Tibial nerve (tissue), 4 donors: ENCODE measurements around the gene MAPT. TPM values are rescaled to one million over a fixed set of nuclear protein-coding genes. Genes with fewer than 3 reads are reported as not detected.

Source experiments
- DNase-seq, 2 donors: peaks; one replicate each; pipeline ENCODE4 v3.0.0-alpha.2; 2019; ENCODE audit warnings: low spot score in 2 of 2
- H3K27ac ChIP-seq, 4 donors: fragments of 200-600 bp; sonication (generic) in 3 of 4; one replicate each; pipeline ENCODE4 v1.5.1; 2017 to 2019; ENCODE audit warnings: mild to moderate bottlenecking in 1 of 4
- H3K27me3 ChIP-seq, 2 donors: fragments of 200-600 bp; sonication (generic) in 1 of 2; one replicate each; pipeline versions ENCODE4 v1.5.1 to v1.6.0; 2017 to 2019
- H3K36me3 ChIP-seq, 3 donors: fragments of 200-600 bp; sonication (generic); one replicate each; pipeline ENCODE4 v1.5.1; 2018 to 2019
- H3K4me1 ChIP-seq, 4 donors: fragments of 200-600 bp; sonication (generic) in 3 of 4; one replicate each; pipeline ENCODE4 v1.5.1; 2017 to 2019
- H3K4me3 ChIP-seq, 4 donors: fragments of 200-600 bp; sonication (generic) in 3 of 4; one replicate each; pipeline ENCODE4 v1.5.1; 2017 to 2019; ENCODE audit warnings: mild to moderate bottlenecking in 1 of 4, moderate library complexity in 1 of 4
- H3K9me3 ChIP-seq, 4 donors: fragments of 200-600 bp; sonication (generic) in 3 of 4; one replicate each; pipeline ENCODE4 v1.5.1; 2017 to 2019
- CTCF ChIP-seq, 5 experiments: fragments of 200-600 bp in 3 of 5; fragments of 450-650 bp in 2 of 5; sonication (generic) in 3 of 5; IDR thresholded peaks; one replicate each; pipeline ENCODE4 v1.5.1; 2016 to 2019; ENCODE audit warnings: antibody characterized with exemption in 5 of 5, mild to moderate bottlenecking in 3 of 5, moderate library complexity in 2 of 5
- EP300 ChIP-seq, 2 donors: sonication (generic); formaldehyde crosslinking; IDR thresholded peaks; one replicate each; pipeline ENCODE4 v1.6.1; 2017; ENCODE audit warnings: antibody characterized with exemption in 2 of 2, mild to moderate bottlenecking in 1 of 2
- POLR2A ChIP-seq, 2 donors: fragments of 450-650 bp; IDR thresholded peaks; one replicate each; pipeline ENCODE4 v1.6.1; 2017; ENCODE audit warnings: antibody characterized with exemption in 2 of 2, mild to moderate bottlenecking in 2 of 2, moderate library complexity in 2 of 2
- WGBS, 2 donors: methylation state at CpG; one replicate each; pipeline ENCODE4 v1.1.5; 2018; 5-methylcytosine and 5-hydroxymethylcytosine counted together
- total RNA-seq, 4 donors: library from RNA; depleted of rRNA; stranded (reverse); fragments of >200 nt; gene quantifications; one replicate each; pipeline ENCODE4 v1.1.0, GENCODE V29; 2016

Gene MAPT
- total RNA-seq, 4 donors from 2014 or later, result 2.5 to 3.1 (median 2.8) TPM

GRCh38 chr17:45992175-45992574 is 97.8 kb downstream of the MAPT start:
- Histone ChIP-seq H3K36me3 (no peaks in the 10 kb centered on the region), H3K27ac (no peak overlapping the region), H3K4me3 (no peak overlapping the region), H3K4me1 (no peaks in the 10 kb centered on the region), H3K9me3 (no peaks in the 10 kb centered on the region), H3K27me3 (no peaks in the 10 kb centered on the region)
- DNase-seq, result no peak
- TF ChIP-seq EP300 (IDR thresholded peaks at IDR 0.05) (no peak), CTCF (IDR thresholded peaks at IDR 0.05) (no peak)
- 47 to 59% methylated on average over 4 to 6 of the region's 6 CpGs for WGBS, 2 donors

GRCh38 chr17:45992904-45993303 is 98.5 kb downstream of the MAPT start:
- Histone ChIP-seq H3K27me3 (no peaks in the 10 kb centered on the region), H3K4me3 (no peak overlapping the region), H3K9me3 (no peaks in the 10 kb centered on the region), H3K4me1 (no peaks in the 10 kb centered on the region), H3K27ac (no peak overlapping the region), H3K36me3 (no peaks in the 10 kb centered on the region)
- 73 to 77% methylated on average over 10 of the region's 10 CpGs for WGBS, 2 donors
- no peak for TF ChIP-seq CTCF (IDR thresholded peaks at IDR 0.05)
- no peak for TF ChIP-seq POLR2A (IDR thresholded peaks at IDR 0.05)
- TF ChIP-seq EP300 (IDR thresholded peaks at IDR 0.05), result no peak
- no peak for DNase-seq

- 75 to 79% methylated on average over 16 of the region's 16 CpGs for WGBS, 2 donors
- Histone ChIP-seq H3K9me3 (no peaks in the 10 kb centered on the region), H3K4me3 (no peak overlapping the region), H3K36me3 (no peaks in the 10 kb centered on the region), H3K4me1 (no peaks in the 10 kb centered on the region), H3K27me3 (no peaks in the 10 kb centered on the region), H3K27ac (no peak overlapping the region)
- no peak for TF ChIP-seq CTCF (IDR thresholded peaks at IDR 0.05)
- TF ChIP-seq EP300 (IDR thresholded peaks at IDR 0.05), result no peak
- TF ChIP-seq POLR2A (IDR thresholded peaks at IDR 0.05), result no peak
- no peak for DNase-seq
Measured at GRCh38 chr17:45993962-45994627, 99.7 kb downstream of the MAPT start.

- H3K4me3 ChIP-seq, result no peak overlapping the region
- no peak overlapping the region for H3K27ac ChIP-seq
- TF ChIP-seq POLR2A (IDR thresholded peaks at IDR 0.05) (no peak), EP300 (IDR thresholded peaks at IDR 0.05) (no peak), CTCF (IDR thresholded peaks at IDR 0.05) (no peak)
- H3K9me3 ChIP-seq, result no peaks in the 10 kb centered on the region
- no peak for DNase-seq
- H3K4me1 ChIP-seq, result no peaks in the 10 kb centered on the region
- WGBS, 2 donors, result 87 to 90% methylated on average over 8 of the region's 8 CpGs
- no peaks in the 10 kb centered on the region for H3K27me3 ChIP-seq
- no peaks in the 10 kb centered on the region for H3K36me3 ChIP-seq
Measured at GRCh38 chr17:45994987-45995386, 100.6 kb downstream of the MAPT start.

GRCh38 chr17:45995627-45996270 is 101.4 kb downstream of the MAPT start:
- H3K36me3 ChIP-seq, result no peaks in the 10 kb centered on the region
- WGBS, 2 donors, result 81 to 83% methylated on average over 13 to 14 of the region's 14 CpGs
- DNase-seq, result no peak
- no peaks in the 10 kb centered on the region for H3K9me3 ChIP-seq
- no peak for TF ChIP-seq POLR2A (IDR thresholded peaks at IDR 0.05)
- no peak for TF ChIP-seq CTCF (IDR thresholded peaks at IDR 0.05)
- TF ChIP-seq EP300 (IDR thresholded peaks at IDR 0.05), result no peak
- no peak overlapping the region for H3K4me3 ChIP-seq
- H3K27me3 ChIP-seq, result no peaks in the 10 kb centered on the region
- no peak overlapping the region for H3K27ac ChIP-seq
- no peaks in the 10 kb centered on the region for H3K4me1 ChIP-seq
